Subcutaneous abdominal adipose tissue (tissue), 5 donors: Measurements from ENCODE around the gene SH2D1A.

Source experiments
- H3K27ac ChIP-seq: one replicate; pipeline ENCODE4 v1.7.0; 2013; ENCODE audit warnings: low read depth, mild to moderate bottlenecking, inconsistent platforms, low read length, moderate library complexity
- H3K27me3 ChIP-seq, 5 donors: one replicate each; pipeline ENCODE4 v1.7.0; 2013; ENCODE audit warnings: low read length in 5 of 5, inconsistent platforms in 1 of 5; ENCODE audit not compliant: control insufficient read depth in 5 of 5, insufficient read depth in 4 of 5
- H3K36me3 ChIP-seq, 5 donors: one replicate each; pipeline ENCODE4 v1.7.0; 2013; ENCODE audit warnings: low read length in 5 of 5; ENCODE audit not compliant: control insufficient read depth in 5 of 5, insufficient read depth in 5 of 5
- H3K4me1 ChIP-seq, 5 donors: one replicate each; pipeline ENCODE4 v1.7.0; 2013; ENCODE audit warnings: low read length in 5 of 5, mild to moderate bottlenecking in 3 of 5, moderate library complexity in 1 of 5; ENCODE audit not compliant: control insufficient read depth in 5 of 5, insufficient read depth in 5 of 5
- H3K4me3 ChIP-seq, 5 donors: one replicate each; pipeline ENCODE4 v1.7.0; 2013; ENCODE audit warnings: low read length in 5 of 5, low read depth in 1 of 5
- H3K9ac ChIP-seq, 5 donors: one replicate each; pipeline ENCODE4 v1.7.0; 2013; ENCODE audit warnings: low read length in 5 of 5, mild to moderate bottlenecking in 4 of 5, moderate library complexity in 3 of 5
- H3K9me3 ChIP-seq, 5 donors: one replicate each; pipeline ENCODE4 v1.7.0; 2013; ENCODE audit warnings: low read length in 5 of 5; ENCODE audit not compliant: control insufficient read depth in 5 of 5
- donor health status: healthy.
- donor health status: healthy.
- donor health status: healthy.
- donor health status: healthy.
- donor health status: healthy.

SH2D1A gene

GRCh38 chrX:124335598-124335997 is 10.8 kb upstream of the SH2D1A start:
- Histone ChIP-seq H3K36me3 (no peaks in the 10 kb centered on the region), H3K27me3 (peaks cover 0 to 7% (median 0%) of the 10 kb centered on the region in 5 donors), H3K9me3 (peaks cover 0 to 5% (median 0%) of the 10 kb centered on the region in 5 donors), H3K4me1 (no peaks in the 10 kb centered on the region), H3K9ac (no peak overlapping the region), H3K27ac (no peak overlapping the region), H3K4me3 (no peak overlapping the region)

GRCh38 chrX:124337916-124338315 is 8.4 kb upstream of the SH2D1A start:
- H3K9ac ChIP-seq, result no peak overlapping the region

DNA sequence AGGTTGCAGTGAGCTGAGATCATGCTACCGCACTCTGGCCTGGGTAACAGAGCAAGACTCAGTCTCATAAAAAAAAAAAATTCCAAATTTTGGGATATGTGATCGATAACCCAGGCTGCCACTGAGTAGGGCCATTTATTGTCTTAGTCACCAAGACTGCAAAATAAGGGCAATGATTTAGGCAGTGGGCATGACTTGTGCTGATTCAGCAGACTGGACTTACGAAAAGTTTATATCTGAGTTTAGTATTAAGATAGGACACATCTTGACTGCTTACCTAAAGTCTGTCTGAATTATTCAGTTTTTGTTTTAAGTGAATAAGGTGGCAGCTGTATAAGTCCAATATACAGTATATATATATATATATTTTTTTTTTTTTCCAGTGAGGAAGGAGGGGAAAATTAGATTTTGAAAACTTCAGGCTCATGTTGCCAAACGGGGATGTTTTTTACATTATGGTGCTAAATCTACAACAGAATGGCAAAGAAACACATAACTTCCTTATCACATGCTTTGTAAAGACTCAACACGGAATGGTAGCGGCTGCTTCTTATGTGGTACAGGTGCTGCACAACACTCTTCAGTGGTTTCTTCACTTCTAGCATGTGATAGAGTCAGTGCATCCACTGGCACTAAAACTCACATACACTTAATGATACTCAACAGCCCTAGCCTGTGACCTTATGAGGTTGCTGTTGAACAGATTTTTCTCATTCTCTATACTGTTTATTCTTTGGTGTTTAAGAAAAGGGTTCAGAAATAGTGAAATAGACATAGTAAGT is 7.4 kb upstream of the SH2D1A start:
- Histone ChIP-seq H3K27me3 (peaks cover 0 to 3% (median 0%) of the 10 kb centered on the region in 5 donors), H3K27ac (no peak overlapping the region), H3K36me3 (no peaks in the 10 kb centered on the region), H3K4me1 (no peaks in the 10 kb centered on the region), H3K9me3 (no peaks in the 10 kb centered on the region), H3K9ac (no peak overlapping the region), H3K4me3 (no peak overlapping the region)

More at GRCh38 chrX:124337916-124338315, 8.4 kb upstream of the SH2D1A start:
- H3K4me3 ChIP-seq, result no peak overlapping the region
- H3K9me3 ChIP-seq, result peaks cover 0 to 3% (median 0%) of the 10 kb centered on the region in 5 donors
- H3K27me3 ChIP-seq, result peaks cover 0 to 7% (median 0%) of the 10 kb centered on the region in 5 donors
- no peak overlapping the region for H3K27ac ChIP-seq
- no peaks in the 10 kb centered on the region for H3K36me3 ChIP-seq
- no peaks in the 10 kb centered on the region for H3K4me1 ChIP-seq

DNA sequence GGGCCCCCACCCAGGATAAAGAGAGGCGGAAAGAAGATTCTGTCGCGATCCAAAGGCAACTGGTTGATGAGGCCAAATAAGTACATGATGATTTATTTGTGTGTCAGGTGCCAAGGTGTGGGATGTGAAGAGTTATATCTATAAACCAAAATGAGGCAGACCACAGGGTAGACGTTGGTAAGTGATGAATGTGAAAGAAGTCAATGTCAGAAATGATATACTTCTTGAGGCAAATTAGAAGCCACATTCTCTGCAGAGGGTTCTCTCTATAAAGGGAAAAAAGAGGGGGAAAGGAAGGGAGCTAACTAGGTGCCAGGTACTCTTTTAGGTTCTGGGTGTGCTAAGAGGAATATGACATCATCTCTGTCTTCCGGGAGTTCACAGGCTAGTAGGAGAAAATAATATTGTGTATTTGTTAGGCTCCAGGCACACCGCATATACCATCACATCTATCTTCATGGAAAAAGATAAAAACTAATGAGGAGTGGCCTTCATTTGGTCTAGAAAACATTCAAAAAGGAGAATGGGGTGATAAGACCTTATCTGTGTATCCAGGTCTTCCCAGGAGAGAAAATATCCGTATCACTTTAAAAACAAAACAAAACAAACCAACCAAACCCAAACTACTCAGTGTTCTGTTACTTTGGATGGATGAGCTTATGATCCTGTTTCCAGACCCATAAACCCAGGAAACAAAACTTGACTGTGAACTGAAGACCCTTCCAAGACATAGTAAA is 4.8 kb upstream of the SH2D1A start:
- H3K9me3 ChIP-seq, result no peaks in the 10 kb centered on the region
- H3K4me1 ChIP-seq, result no peaks in the 10 kb centered on the region
- no peak overlapping the region for H3K4me3 ChIP-seq
- H3K36me3 ChIP-seq, result no peaks in the 10 kb centered on the region
- no peak overlapping the region for H3K9ac ChIP-seq
- peaks cover 0 to 3% (median 0%) of the 10 kb centered on the region in 5 donors for H3K27me3 ChIP-seq
- H3K27ac ChIP-seq, result no peak overlapping the region

DNA sequence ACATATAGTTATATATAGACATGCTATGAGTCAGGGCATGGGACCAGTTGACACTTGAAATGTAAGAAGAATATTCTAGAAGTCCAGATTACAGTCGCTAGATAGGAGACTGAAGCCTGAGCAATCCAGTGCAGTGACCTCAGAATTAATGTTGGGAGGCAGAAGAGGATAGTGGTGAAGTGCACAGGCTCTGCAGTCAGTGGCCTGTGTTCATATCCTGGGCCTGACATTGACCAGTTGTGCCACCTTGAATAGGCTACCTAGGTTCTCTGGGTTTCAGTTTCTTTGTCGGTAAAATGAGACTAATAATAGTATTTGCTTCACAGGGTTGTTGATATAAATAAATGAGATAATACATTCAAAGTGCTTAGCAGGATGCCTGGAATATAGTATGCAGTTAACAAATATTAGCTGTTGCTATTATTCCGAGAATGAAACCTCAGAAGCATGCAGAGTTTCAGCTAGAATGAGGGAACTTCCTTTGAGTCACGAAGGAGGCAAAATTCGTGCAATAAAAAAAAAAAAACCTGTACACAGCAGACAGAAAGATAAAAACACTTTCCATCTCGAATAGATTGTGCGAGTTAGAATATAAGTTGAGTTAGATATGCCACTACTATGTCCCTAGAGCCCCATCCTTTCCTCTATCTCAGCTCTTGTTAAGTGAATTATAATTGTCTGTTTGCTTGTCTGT is 4.0 kb upstream of the SH2D1A start:
- Histone ChIP-seq H3K27ac (no peak overlapping the region), H3K36me3 (no peaks in the 10 kb centered on the region), H3K27me3 (peaks cover 0 to 7% (median 0%) of the 10 kb centered on the region in 5 donors), H3K4me3 (no peak overlapping the region), H3K9me3 (no peaks in the 10 kb centered on the region), H3K9ac (no peak overlapping the region), H3K4me1 (no peaks in the 10 kb centered on the region)

- Histone ChIP-seq H3K9me3 (no peaks in the 10 kb centered on the region), H3K36me3 (no peaks in the 10 kb centered on the region), H3K4me1 (no peaks in the 10 kb centered on the region), H3K4me3 (no peak overlapping the region), H3K9ac (no peak overlapping the region), H3K27me3 (peaks cover 0 to 7% (median 0%) of the 10 kb centered on the region in 5 donors), H3K27ac (no peak overlapping the region)
These were observed 3.3 kb upstream of the SH2D1A start for GRCh38 chrX:124343016-124343415.

DNA sequence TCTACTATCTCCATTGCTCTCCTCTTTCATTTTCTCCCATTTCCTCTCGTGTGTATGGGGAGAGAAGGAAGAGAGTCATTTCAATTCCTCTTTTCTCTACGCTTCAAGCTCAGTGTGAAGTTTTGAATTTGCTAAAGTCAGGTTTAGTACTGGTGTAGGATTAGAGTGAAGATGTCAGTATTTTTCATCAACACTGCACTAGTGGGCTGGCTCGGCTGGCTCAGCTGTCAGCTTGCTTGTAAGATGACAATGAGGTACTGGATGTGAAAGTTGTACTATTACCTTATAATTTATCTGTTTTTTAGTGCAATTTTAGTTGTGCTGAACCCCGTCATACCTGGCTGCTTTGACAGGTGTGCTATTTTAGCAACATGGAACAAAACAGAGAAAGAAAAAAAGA is 2.1 kb upstream of the SH2D1A start:
- Histone ChIP-seq H3K9ac (no peak overlapping the region), H3K27ac (no peak overlapping the region), H3K27me3 (peaks cover 0 to 5% (median 0%) of the 10 kb centered on the region in 5 donors), H3K4me1 (no peaks in the 10 kb centered on the region), H3K4me3 (no peak overlapping the region), H3K36me3 (no peaks in the 10 kb centered on the region), H3K9me3 (no peaks in the 10 kb centered on the region)

DNA sequence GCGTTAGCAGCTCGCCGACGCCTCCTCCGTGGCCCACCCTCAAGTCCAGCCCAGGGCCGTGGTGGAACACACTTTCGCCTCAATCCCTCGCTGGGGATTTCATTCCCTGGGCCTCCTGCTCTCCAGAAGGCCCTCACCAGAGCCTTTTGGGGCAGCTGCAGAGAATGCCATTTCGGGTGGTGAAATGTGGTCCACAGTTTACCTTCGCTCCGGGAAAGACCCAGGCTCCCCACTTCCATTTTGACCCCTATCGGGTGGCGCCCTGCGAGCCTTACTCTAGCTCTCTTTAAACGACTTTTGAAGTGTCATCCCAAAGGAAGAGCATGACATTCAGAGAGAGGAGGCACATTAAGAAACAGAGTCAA is 496 bp downstream of the SH2D1A start:
- H3K4me1 ChIP-seq, result no peaks in the 10 kb centered on the region
- H3K27me3 ChIP-seq, result peaks cover 0 to 5% (median 0%) of the 10 kb centered on the region in 5 donors
- H3K27ac ChIP-seq, result no peak overlapping the region
- H3K9ac ChIP-seq, result no peak overlapping the region
- no peak overlapping the region for H3K4me3 ChIP-seq
- H3K36me3 ChIP-seq, result no peaks in the 10 kb centered on the region
- no peaks in the 10 kb centered on the region for H3K9me3 ChIP-seq

DNA sequence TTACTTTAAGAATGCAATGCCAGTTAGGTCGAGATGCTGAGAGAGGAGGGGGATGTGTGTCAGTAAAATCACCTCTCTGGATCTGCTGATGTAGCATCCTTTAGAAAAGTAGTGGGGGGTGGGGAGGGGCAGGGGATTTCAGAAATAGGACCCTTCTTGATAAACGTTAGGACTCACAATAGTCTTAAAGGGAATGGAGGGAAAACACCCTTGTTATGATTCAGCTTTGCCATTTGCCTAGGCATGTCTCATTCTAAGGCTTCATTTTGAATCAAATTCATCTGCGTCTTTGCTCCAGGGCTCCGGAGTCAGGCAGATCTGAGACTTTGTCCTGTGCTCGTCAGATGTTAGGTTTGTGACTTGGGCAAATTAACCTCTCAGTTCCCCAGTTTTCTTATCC is 879 bp downstream of the SH2D1A start:
- H3K9ac ChIP-seq, result no peak overlapping the region
- no peak overlapping the region for H3K4me3 ChIP-seq
- H3K27ac ChIP-seq, result no peak overlapping the region
- no peaks in the 10 kb centered on the region for H3K36me3 ChIP-seq
- H3K4me1 ChIP-seq, result no peaks in the 10 kb centered on the region
- peaks cover 0 to 5% (median 0%) of the 10 kb centered on the region in 5 donors for H3K27me3 ChIP-seq
- H3K9me3 ChIP-seq, result no peaks in the 10 kb centered on the region

DNA sequence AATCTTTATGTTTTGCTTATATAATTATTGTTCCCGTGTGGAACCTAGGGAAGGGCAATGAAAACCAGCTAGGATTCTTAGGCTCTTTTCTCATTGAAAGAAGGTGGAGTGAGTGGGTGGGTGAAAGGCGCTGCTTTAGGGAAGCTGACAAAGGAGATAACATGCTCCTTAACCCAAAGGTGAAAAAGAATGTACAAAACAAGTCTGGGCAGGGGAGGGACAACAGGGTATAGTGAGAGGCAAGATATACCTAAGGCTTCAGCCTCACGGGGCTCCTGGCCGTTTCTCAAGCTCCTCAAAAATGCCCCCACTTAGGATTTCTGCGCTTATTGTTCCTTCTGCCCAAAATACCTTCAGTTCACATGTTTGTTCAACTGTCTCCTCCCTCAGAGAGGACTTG is 1.8 kb downstream of the SH2D1A start:
- no peaks in the 10 kb centered on the region for H3K4me1 ChIP-seq
- H3K4me3 ChIP-seq, result no peak overlapping the region
- H3K27me3 ChIP-seq, result peaks cover 0 to 5% (median 0%) of the 10 kb centered on the region in 5 donors
- H3K9me3 ChIP-seq, result no peaks in the 10 kb centered on the region
- no peak overlapping the region for H3K9ac ChIP-seq
- H3K36me3 ChIP-seq, result no peaks in the 10 kb centered on the region
- no peak overlapping the region for H3K27ac ChIP-seq
